Stimulated activated CD8-positive, alpha-beta memory T cell treated with anti-CD3 and anti-CD28 coated beads, Interleukin-7, amount 100 ng/mL, for 48 hours (primary cell): ENCODE measurements around the gene PRRC2B.
"Not testable (repeated sequence)": the region's sequence is repeated elsewhere in the genome, so short reads cannot be mapped to it uniquely, and the experiment has no call there.

Experiments
- DNase-seq, 2 donors: peaks; one replicate each; pipeline ENCODE4 v3.0.0-alpha.2; 2020; ENCODE audit warnings: low read depth in 1 of 2; ENCODE audit errors: extremely low read depth in 1 of 2

The PRRC2B gene

GRCh38 chr9:131528886-131529505, 135.1 kb downstream of the PRRC2B start:
- DNase-seq = no peak

GRCh38 chr9:131529597-131530545, 136.0 kb downstream of the PRRC2B start:
- no peak for DNase-seq

- DNase-seq = no peak
Observed at GRCh38 chr9:131530546-131530919, 136.6 kb downstream of the PRRC2B start.

GRCh38 chr9:131530920-131531832, 137.3 kb downstream of the PRRC2B start, which contains the start of gene UCK1:
Gene UCK1 (minus strand): TSS chr9:131531263. CDS start chr9:131531174, 89 bp downstream.
- peak; percentile 58 to 59 for DNase-seq

GRCh38 chr9:131534721-131535237, 140.9 kb downstream of the PRRC2B start:
- DNase-seq = no peak

- DNase-seq = no peak
Observed at GRCh38 chr9:131537946-131538345, 144.1 kb downstream of the PRRC2B start.

- DNase-seq = no peak
Observed at GRCh38 chr9:131539223-131539923, 145.5 kb downstream of the PRRC2B start.

- DNase-seq = no peak
Observed at GRCh38 chr9:131543141-131543540, 149.3 kb downstream of the PRRC2B start.

- no peak for DNase-seq
Observed at GRCh38 chr9:131545003-131545785, 151.3 kb downstream of the PRRC2B start, which contains the start of gene PRRT1B. Gene PRRT1B (plus strand): TSS chr9:131545523. CDS start chr9:131545616, 93 bp downstream.

- no peak for DNase-seq
Observed at GRCh38 chr9:131545786-131546335, 152.0 kb downstream of the PRRC2B start.

GRCh38 chr9:131546336-131547084, 152.6 kb downstream of the PRRC2B start:
- no peak for DNase-seq

- not testable (repeated sequence) for DNase-seq
Observed at GRCh38 chr9:131549186-131549585, 155.3 kb downstream of the PRRC2B start.
